Measurements from ENCODE around the gene NR2F6.

The NR2F6 gene

DNA sequence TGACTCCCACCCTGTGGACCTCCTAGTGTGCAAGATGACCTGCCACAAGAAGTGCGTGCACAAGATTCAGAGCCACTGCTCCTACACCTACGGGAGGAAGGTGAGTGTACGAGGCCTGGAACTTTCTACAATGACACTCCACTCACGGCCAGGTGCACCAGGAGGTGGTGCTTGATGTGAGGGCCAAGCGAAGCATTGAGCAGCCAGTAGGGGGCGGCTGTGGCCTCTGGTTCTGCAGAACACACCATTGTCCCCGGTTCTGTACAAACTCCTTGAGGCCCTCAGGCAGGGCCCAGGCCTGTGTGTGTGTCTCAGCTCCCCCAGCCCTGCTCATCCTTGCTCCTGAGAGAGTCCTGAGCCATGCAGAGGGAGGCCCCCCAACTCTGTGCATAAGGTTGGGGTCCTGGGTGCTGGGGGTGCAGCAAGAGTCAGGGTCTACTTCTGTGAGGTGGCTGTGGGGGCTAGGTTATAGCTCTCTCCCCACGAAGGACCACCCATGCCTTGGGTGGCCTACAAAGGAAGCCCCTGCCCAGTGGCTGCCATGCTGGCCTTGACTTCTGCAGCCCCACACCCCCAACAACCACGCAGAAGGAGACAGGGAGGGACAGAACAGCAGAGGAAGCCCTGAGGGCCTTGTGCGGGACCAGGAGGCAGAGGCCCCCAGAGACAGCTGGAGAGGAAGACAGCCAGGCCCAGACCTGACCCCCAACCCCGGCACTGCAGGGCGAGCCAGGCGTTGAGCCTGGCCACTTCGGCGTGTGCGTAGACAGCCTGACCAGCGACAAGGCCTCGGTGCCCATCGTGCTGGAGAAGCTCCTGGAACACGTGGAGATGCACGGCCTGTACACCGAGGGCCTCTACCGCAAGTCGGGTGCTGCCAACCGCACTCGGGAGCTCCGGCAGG lies 40.2 kb downstream of the NR2F6 start:
- peaks cover 22% of the 10 kb centered on the region for H3K4me1 ChIP-seq (ENCODE audit: insufficient read depth, insufficient read length)
- no peak for TF ChIP-seq ZNF274 (IDR thresholded peaks at IDR 0.05; ENCODE audit: low read depth, low read length)
- TF ChIP-seq SUZ12 (IDR thresholded peaks at IDR 0.05; ENCODE audit: extremely low read depth, insufficient read depth, insufficient read length): no peak
- peak overlapping the region; percentile 24 for H3K9ac ChIP-seq (ENCODE audit: insufficient read length, low read depth)
- no peaks in the 10 kb centered on the region for H3K27me3 ChIP-seq (ENCODE audit: insufficient read depth, insufficient read length)
- no peaks in the 10 kb centered on the region for H3K9me3 ChIP-seq (ENCODE audit: insufficient read depth, low read length)
- H3K36me3 ChIP-seq (ENCODE audit: insufficient read depth, insufficient read length, low read length): peaks cover 78% of the 10 kb centered on the region
- no peak overlapping the region for H3K4me3 ChIP-seq (ENCODE audit: insufficient read length, low read depth)
- DNase-seq (ENCODE audit: low read depth, low spot score): no peak

GRCh38 chr19:17202713-17203112 lies 43.0 kb downstream of the NR2F6 start:
- Histone ChIP-seq H3K27me3 (ENCODE audit: insufficient read depth, insufficient read length) (no peaks in the 10 kb centered on the region), H3K4me3 (ENCODE audit: insufficient read length, low read depth) (no peak overlapping the region), H3K9me3 (ENCODE audit: insufficient read depth, low read length) (no peaks in the 10 kb centered on the region), H3K36me3 (ENCODE audit: insufficient read depth, insufficient read length, low read length) (peaks cover 82% of the 10 kb centered on the region), H3K4me1 (ENCODE audit: insufficient read depth, insufficient read length) (peaks cover 7% of the 10 kb centered on the region), H3K9ac (ENCODE audit: insufficient read length, low read depth) (no peak overlapping the region)
- TF ChIP-seq SUZ12 (IDR thresholded peaks at IDR 0.05; ENCODE audit: extremely low read depth, insufficient read depth, insufficient read length) (no peak), YY1 (IDR thresholded peaks at IDR 0.05; ENCODE audit: insufficient read depth, insufficient read length) (no peak), ZNF274 (IDR thresholded peaks at IDR 0.05; ENCODE audit: low read depth, low read length) (no peak)
- no peak for DNase-seq (ENCODE audit: low read depth, low spot score)

DNA sequence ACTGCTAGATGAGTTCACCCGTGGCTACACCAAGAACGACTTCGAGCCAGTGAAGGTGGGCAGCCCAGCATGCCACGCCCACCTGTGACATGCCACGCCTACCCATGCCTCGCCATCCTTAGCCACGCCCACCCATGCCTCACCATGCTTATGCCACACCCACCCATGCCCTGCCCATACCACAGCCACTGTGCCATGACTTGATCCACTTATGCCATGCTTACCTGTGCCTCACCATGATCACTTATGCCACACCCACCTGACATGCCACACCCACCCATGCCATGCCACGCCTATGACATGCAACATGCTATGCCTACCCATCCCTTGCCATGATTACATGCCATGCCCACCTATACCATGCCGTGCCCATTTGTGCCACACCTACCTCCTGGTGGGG lies 43.5 kb downstream of the NR2F6 start:
- Histone ChIP-seq H3K9ac (ENCODE audit: insufficient read length, low read depth) (no peak overlapping the region), H3K4me3 (ENCODE audit: insufficient read length, low read depth) (no peak overlapping the region), H3K9me3 (ENCODE audit: insufficient read depth, low read length) (no peaks in the 10 kb centered on the region), H3K27me3 (ENCODE audit: insufficient read depth, insufficient read length) (no peaks in the 10 kb centered on the region), H3K4me1 (ENCODE audit: insufficient read depth, insufficient read length) (peaks cover 7% of the 10 kb centered on the region), H3K36me3 (ENCODE audit: insufficient read depth, insufficient read length, low read length) (peaks cover 86% of the 10 kb centered on the region)
- TF ChIP-seq SUZ12 (IDR thresholded peaks at IDR 0.05; ENCODE audit: extremely low read depth, insufficient read depth, insufficient read length) (no peak), ZNF274 (IDR thresholded peaks at IDR 0.05; ENCODE audit: low read depth, low read length) (no peak)
- DNase-seq (ENCODE audit: low read depth, low spot score): no peak

- H3K4me3 ChIP-seq (ENCODE audit: insufficient read length, low read depth): no peak overlapping the region
- no peak for DNase-seq (ENCODE audit: low read depth, low spot score)
- H3K9me3 ChIP-seq (ENCODE audit: insufficient read depth, low read length): no peaks in the 10 kb centered on the region
- peaks cover 5% of the 10 kb centered on the region for H3K4me1 ChIP-seq (ENCODE audit: insufficient read depth, insufficient read length)
- H3K36me3 ChIP-seq (ENCODE audit: insufficient read depth, insufficient read length, low read length): peaks cover 74% of the 10 kb centered on the region
- H3K9ac ChIP-seq (ENCODE audit: insufficient read length, low read depth): no peak overlapping the region
- TF ChIP-seq YY1 (IDR thresholded peaks at IDR 0.05; ENCODE audit: insufficient read depth, insufficient read length) (no peak), ZNF274 (IDR thresholded peaks at IDR 0.05; ENCODE audit: low read depth, low read length) (no peak), SUZ12 (IDR thresholded peaks at IDR 0.05; ENCODE audit: extremely low read depth, insufficient read depth, insufficient read length) (no peak)
- H3K27me3 ChIP-seq (ENCODE audit: insufficient read depth, insufficient read length): no peaks in the 10 kb centered on the region
Observed at GRCh38 chr19:17200408-17201079, 45.2 kb downstream of the NR2F6 start.

DNA sequence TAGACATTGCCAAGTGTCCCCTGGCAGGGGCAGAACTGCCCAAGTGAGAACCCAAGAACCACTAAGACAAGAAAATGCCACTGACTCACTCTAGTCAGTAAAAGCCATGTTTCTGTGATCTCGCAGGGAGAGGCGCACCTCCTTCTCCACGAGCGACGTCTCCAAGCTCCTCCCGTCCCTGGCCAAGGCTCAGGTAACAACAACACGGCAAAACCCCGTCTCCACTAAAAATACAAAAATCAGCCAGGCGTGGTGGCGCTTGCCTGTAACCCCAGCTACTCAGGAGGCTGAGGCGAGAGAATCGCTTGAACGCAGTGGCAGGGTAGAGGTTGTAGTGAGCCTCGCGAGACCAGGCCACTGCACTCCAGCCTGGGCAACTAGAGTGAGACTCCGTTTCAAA lies 48.1 kb downstream of the NR2F6 start:
- H3K4me1 ChIP-seq (ENCODE audit: insufficient read depth, insufficient read length): no peaks in the 10 kb centered on the region
- peaks cover 80% of the 10 kb centered on the region for H3K36me3 ChIP-seq (ENCODE audit: insufficient read depth, insufficient read length, low read length)

GRCh38 chr19:17196610-17197009 lies 49.1 kb downstream of the NR2F6 start:
- no peak overlapping the region for H3K4me3 ChIP-seq (ENCODE audit: insufficient read length, low read depth)
- H3K27me3 ChIP-seq (ENCODE audit: insufficient read depth, insufficient read length): no peaks in the 10 kb centered on the region
- H3K4me1 ChIP-seq (ENCODE audit: insufficient read depth, insufficient read length): no peaks in the 10 kb centered on the region
- DNase-seq (ENCODE audit: low read depth, low spot score): no peak
- no peaks in the 10 kb centered on the region for H3K9me3 ChIP-seq (ENCODE audit: insufficient read depth, low read length)
- no peak overlapping the region for H3K9ac ChIP-seq (ENCODE audit: insufficient read length, low read depth)
- peaks cover 73% of the 10 kb centered on the region for H3K36me3 ChIP-seq (ENCODE audit: insufficient read depth, insufficient read length, low read length)
- no peak for TF ChIP-seq ZNF274 (IDR thresholded peaks at IDR 0.05; ENCODE audit: low read depth, low read length)
- TF ChIP-seq YY1 (IDR thresholded peaks at IDR 0.05; ENCODE audit: insufficient read depth, insufficient read length): no peak
- TF ChIP-seq SUZ12 (IDR thresholded peaks at IDR 0.05; ENCODE audit: extremely low read depth, insufficient read depth, insufficient read length): no peak

More for the DNA sequence above, 48.1 kb downstream of the NR2F6 start:
- Histone ChIP-seq H3K27me3 (ENCODE audit: insufficient read depth, insufficient read length) (no peaks in the 10 kb centered on the region), H3K9ac (ENCODE audit: insufficient read length, low read depth) (no peak overlapping the region), H3K4me3 (ENCODE audit: insufficient read length, low read depth) (no peak overlapping the region), H3K9me3 (ENCODE audit: insufficient read depth, low read length) (no peaks in the 10 kb centered on the region)
- DNase-seq (ENCODE audit: low read depth, low spot score): no peak
- TF ChIP-seq ZNF274 (IDR thresholded peaks at IDR 0.05; ENCODE audit: low read depth, low read length): no peak
- no peak for TF ChIP-seq YY1 (IDR thresholded peaks at IDR 0.05; ENCODE audit: insufficient read depth, insufficient read length)

DNA sequence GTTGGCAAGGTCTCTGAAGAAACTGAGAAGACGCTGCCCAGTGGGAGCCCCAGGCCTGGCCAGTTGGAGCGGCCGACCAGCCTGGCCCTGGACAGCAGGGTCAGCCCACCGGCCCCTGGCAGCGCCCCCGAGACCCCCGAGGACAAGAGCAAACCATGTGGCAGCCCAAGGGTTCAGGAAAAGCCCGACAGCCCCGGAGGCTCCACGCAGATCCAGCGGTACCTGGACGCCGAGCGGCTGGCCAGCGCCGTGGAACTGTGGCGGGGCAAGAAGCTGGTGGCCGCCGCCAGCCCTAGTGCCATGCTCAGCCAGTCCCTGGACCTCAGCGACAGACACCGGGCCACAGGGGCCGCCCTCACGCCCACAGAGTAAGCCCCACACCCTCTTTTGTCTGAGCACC lies 50.6 kb downstream of the NR2F6 start:
- no peaks in the 10 kb centered on the region for H3K4me1 ChIP-seq (ENCODE audit: insufficient read depth, insufficient read length)
- H3K9ac ChIP-seq (ENCODE audit: insufficient read length, low read depth): no peak overlapping the region
- no peaks in the 10 kb centered on the region for H3K9me3 ChIP-seq (ENCODE audit: insufficient read depth, low read length)
- H3K27me3 ChIP-seq (ENCODE audit: insufficient read depth, insufficient read length): no peaks in the 10 kb centered on the region
- no peak for DNase-seq (ENCODE audit: low read depth, low spot score)
- peaks cover 71% of the 10 kb centered on the region for H3K36me3 ChIP-seq (ENCODE audit: insufficient read depth, insufficient read length, low read length)
- H3K4me3 ChIP-seq (ENCODE audit: insufficient read length, low read depth): no peak overlapping the region
- TF ChIP-seq SUZ12 (IDR thresholded peaks at IDR 0.05; ENCODE audit: extremely low read depth, insufficient read depth, insufficient read length): no peak
- no peak for TF ChIP-seq ZNF274 (IDR thresholded peaks at IDR 0.05; ENCODE audit: low read depth, low read length)
- no peak for TF ChIP-seq YY1 (IDR thresholded peaks at IDR 0.05; ENCODE audit: insufficient read depth, insufficient read length)

Data from NT2/D1 (cell line).